Mucosa of gallbladder (tissue), 1 donor: ENCODE data around the gene ATAD1. TPM values are rescaled to one million over a fixed set of nuclear protein-coding genes. Genes with fewer than 3 reads are reported as not detected.

Source experiments
- DNase-seq: peaks from one replicate; pipeline ENCODE4 v3.0.0-alpha.2; 2020; ENCODE audit warnings: low spot score
- total RNA-seq: library from RNA; stranded (reverse); gene quantifications from one replicate; pipeline ENCODE4 v1.2.1, GENCODE V29; 2021
- donor health status: DM: no; HTN: no; CAD: no.

ATAD1 gene
- total RNA-seq, 1 donor from 2014 or later = 39.2 TPM

- no peak for DNase-seq
These were observed 102.3 kb downstream of the ATAD1 start for GRCh38 chr10:87715552-87716347.

- DNase-seq = no peak
These were observed 104.3 kb downstream of the ATAD1 start for GRCh38 chr10:87713707-87714106.

DNA sequence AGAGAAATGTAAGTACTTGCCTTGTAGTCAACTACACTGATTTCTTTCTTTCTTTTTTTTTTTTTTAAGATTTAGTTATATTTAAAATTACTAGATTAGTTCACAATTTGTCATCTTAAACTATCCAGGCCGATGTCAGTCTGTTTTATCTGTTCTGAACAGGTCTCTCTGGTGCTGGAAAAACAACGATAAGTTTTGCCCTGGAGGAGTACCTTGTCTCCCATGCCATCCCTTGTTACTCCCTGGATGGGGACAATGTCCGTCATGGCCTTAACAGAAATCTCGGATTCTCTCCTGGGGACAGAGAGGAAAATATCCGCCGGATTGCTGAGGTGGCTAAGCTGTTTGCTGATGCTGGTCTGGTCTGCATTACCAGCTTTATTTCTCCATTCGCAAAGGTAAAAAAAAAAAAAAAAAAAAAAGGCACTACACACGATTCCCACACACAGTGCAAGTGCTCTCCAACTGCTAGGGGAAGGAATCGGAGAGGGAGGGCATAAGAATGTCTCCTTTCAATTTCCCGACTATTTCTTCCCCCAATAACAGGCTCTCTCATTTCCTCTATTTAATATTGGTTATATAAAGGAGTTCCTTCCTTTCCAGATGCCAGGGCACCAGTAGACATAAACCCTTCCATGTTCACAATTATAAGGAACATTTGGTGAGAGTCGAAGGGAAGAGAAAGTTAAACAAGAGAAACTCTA, 105.0 kb downstream of the ATAD1 start:
- DNase-seq = no peak

- DNase-seq = no peak
These were observed 110.8 kb downstream of the ATAD1 start for GRCh38 chr10:87707254-87707653.

- DNase-seq = no peak
These were observed 111.3 kb downstream of the ATAD1 start for GRCh38 chr10:87706731-87707130.

GRCh38 chr10:87705339-87705738, 112.7 kb downstream of the ATAD1 start:
- DNase-seq = no peak

- no peak for DNase-seq
These were observed 114.3 kb downstream of the ATAD1 start for GRCh38 chr10:87703771-87704170.

DNA sequence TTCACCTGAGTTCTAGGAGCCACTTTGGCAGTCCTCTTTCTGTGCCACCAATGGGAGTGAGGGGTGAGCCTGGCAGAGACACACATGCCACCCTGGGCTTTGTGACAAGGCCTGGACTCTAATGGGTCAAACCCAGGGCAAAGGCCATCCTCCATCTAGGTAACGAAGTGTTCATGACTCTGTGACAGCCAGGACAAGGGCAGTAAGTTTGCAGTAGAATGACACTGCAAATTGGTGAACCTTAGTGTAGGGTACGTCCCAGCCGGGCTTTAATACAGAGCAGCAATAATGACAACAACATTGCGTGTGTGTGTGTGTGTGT, 115.1 kb downstream of the ATAD1 start:
- DNase-seq = no peak

GRCh38 chr10:87702260-87702972, 115.6 kb downstream of the ATAD1 start:
- no peak for DNase-seq

Other genes with a start within 250 kb of the ATAD1 start
- gene PAPSS2, start 158.3 kb downstream of the ATAD1 start, total RNA-seq = 96.4 TPM
- 0.69 TPM for gene KLLN, start 45.3 kb upstream of the ATAD1 start, total RNA-seq
- 89.9 TPM for gene PTEN, start 45.4 kb upstream of the ATAD1 start, total RNA-seq